Occipital lobe (tissue), 2 donors: ENCODE data around the gene PDS5B. TPM values are rescaled to one million over a fixed set of nuclear protein-coding genes. Genes with fewer than 3 reads are reported as not detected.
"Not testable (repeated sequence)": the region's sequence is repeated elsewhere in the genome, so short reads cannot be mapped to it uniquely, and the experiment has no call there.

Experiments used
- DNase-seq: peaks from one replicate; lab custom pipeline; 2025; lab: John Stamatoyannopoulos, UW
- total RNA-seq: library from RNA; depleted of rRNA; stranded (reverse); fragments of >200 nt; gene quantifications from one replicate; pipeline ENCODE4 v1.2.3, GENCODE V29; 2014

Gene PDS5B
- total RNA-seq, 1 donor from 2014 or later, result 166 TPM

DNA sequence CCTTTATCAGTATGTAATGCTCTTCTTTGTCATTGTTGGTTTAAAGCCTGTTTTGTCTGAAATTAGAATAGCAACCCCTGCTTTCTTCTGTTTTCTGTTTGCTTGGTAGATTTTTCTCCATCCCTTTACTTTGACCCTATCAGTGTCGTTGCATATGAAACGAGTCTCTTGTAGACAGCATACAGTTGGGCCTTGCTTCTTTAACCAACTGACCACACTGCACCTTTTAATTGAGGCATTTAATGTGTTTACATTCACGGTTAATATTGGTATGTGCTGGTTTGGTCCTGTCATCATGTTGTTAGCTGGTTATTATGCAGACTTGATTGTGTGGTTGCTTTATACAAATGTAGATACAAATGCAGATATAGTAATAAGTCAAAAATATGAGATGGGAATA, 71.1 kb downstream of the PDS5B start:
- DNase-seq, result no peak

DNA sequence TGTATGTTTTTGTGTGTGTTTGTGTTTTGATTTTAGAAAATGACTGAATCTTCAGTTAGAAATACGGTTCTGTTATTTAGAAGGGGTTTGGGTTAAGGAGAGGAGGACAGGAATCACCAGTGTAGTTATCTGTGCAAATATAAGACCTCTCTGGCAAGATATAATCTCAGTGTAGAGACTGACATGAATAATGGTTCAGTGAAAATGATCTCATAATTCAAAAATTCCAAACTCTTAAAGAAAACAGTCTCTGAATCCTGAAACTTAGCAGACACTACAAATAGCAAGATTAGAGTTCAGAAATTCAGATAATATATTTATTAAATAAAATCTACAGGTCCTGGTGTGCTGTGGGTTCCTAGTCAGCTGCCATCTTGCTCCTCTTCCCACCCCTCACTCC, 73.5 kb downstream of the PDS5B start:
- no peak for DNase-seq

DNA sequence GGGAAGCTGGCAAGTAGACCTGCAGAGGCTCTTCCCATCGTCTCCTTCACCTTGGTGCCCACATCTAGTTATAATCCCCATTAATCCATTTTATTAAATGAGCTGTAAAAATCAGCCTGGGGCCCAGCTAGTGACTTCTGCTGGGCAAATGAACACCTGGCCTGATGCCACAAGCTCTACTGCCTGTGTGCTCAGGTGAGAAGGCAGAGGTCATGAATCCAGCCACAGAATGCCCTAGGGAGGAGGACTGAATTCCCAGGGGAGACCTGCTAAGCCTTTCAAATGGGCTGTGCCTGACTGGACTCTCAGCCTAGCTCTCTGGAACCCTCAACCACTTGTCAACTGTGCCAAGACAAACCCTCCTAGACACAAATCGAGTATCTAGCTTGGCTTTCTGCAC, 74.0 kb downstream of the PDS5B start:
- DNase-seq, result no peak

DNA sequence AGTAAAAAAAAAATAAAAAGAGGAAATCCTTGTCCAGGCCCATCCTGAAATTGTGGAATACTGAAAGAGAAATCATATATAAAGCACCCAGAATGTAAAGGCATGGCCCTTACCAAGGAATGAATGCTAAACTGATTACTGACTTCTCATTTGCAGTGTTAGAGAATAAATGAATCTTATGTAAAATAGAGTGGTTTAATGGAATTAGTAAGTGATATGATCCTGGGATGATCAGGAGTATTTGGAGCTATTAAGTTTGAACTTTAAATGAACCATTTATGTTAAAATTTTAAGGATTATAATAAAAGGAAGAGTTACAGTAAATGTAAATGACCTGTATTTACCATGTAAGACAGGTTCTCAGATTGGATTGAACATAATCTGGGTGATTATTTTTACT, 75.4 kb downstream of the PDS5B start:
- no peak for DNase-seq

DNA sequence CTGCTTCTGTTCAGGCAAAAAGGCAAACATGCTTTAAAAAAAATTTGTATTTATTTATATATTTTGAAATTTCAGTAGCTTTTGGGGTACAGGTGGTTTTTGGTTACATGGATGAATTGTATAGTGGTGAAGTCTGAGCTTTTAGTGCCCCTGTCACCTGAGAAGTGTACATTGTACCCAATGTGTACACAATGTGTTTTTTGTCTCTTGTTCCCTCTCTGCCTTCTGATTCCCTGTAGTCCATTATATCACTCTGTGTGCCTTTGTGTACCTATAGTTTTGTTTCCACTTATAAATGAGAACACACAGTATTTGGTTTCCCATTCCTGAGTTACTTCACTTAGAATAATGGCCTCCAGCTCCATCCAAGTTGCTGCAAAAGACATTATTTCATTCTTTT, 77.4 kb downstream of the PDS5B start:
- DNase-seq, result no peak

DNA sequence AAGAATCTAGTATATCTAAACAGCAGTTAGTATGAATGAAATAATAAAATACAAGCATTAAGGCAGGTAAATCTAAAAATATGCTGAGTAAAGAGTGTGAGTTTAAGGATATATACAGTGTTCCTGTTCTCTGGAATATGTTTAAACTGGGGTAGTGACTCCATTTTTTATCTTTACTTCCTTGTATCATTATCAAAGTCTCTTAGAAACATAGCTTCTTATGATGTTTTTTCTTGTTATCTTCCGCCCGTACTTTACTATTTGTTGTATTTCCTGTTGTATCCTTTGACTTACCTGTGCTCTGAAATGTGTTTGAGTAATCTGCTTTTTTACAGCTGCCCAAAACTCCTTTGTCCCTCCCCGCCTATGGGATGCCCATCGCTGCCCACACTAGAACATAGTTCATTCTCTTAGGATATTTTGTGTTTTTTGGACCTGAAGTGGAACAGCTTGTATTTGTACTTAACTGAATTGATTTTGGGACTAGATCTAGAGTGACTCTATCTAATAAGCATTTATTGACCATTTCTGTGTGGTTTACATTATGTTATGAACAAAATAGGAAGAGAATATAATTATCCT, 80.8 kb downstream of the PDS5B start:
- no peak for DNase-seq

DNA sequence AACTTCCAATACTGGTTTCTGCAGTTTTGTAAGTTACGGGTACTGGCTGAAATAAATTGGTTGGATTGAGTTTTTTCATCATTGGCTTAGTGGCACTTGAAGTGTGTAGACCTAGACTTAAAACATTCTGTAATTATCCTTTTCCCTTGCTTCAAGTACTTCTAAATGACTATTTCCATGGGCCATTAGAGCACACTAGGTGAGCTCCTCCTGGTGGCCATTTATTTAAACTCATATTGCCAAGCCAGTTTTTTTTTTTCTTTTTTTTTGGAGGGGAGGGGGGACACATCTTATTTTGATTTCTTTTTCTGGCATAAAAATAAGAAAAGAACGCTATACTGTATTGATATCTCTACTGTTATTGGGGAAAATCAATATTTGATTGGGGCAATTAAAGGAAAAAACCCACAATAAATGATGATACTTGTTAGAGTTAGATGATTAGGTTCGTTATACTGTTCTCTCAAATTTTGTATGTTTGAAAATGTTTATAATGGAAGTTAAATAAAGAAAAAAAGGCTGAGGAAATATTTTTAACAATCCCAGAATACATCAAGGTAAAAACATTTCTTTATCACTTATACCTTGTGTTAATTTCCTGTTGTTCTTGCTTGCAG, 82.9 kb downstream of the PDS5B start:
- DNase-seq, result no peak

DNA sequence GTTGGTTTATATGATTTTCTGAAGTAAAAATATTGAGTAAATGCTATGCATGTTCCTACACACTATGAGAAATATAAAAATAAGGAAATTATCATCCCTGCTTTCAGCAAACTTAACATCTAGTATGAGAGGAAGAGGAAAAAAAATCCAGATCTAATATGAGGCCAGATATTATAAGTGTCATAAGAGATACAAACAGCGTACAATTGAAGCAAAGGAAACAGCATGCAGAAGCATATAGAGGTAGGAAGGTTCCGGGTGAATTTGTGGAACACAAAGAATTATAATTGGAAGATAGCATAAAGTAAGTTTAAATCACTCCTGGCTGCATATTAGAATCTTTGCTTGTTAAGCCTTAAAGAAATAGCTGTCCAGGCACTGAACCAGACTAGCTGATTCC, 88.3 kb downstream of the PDS5B start:
- DNase-seq, result no peak

DNA sequence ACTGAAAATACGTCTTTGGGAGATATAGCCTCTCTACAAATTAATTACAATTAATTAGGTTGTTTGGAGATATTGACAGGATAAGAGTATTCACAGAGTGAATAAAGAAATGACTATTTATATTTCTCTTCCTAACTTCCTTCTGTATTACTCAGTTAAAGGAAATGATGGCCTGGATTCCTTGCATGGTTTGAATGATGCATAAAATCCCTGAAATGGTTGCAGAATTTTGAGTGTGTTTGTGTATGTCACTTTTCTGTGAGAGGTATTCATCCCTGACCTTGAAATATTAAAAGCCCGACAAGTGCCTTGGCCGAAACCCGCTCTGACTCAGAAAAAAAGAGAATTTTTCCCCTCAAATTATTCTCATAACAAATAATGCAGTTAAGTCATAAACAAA, 90.0 kb downstream of the PDS5B start:
- DNase-seq, result no peak

DNA sequence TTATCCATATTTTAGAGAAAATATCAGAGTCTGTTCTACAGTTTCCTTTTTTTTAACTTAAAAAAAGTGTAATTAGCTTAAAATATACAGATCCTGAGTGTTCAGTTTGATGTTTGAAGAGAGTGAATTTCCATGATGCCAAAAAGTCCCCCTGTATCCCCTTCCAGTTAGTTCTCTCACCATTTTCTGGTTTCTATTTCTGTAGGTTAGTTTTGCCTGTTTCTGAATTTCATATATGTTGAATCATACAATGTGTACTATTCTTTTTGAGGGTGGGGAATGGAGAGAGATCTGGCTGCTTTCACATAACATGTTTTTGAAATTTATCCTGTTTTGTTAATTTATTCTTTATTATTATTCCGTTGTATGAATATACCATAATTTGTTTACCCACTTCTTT, 95.9 kb downstream of the PDS5B start:
- DNase-seq, result no peak

DNA sequence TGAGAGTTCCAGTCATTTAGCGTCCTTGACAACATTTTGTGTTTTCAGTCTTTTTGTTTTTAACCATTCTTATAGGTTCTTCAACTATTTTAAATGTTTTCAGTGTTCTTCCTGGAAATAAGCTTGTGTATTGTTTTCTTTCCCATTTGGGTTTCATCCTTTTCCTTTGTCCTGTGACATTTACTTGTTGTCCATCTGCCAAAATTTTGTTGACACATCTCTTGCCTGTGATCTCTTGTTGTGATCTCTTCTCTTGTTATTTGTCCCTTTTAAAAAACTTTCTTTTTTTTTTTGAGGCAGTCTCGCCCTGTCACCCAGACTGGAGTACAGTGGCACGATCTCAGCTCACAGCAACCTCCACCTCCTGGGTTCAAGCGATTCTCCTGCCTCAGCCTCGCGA, 96.5 kb downstream of the PDS5B start:
- DNase-seq, result no peak

DNA sequence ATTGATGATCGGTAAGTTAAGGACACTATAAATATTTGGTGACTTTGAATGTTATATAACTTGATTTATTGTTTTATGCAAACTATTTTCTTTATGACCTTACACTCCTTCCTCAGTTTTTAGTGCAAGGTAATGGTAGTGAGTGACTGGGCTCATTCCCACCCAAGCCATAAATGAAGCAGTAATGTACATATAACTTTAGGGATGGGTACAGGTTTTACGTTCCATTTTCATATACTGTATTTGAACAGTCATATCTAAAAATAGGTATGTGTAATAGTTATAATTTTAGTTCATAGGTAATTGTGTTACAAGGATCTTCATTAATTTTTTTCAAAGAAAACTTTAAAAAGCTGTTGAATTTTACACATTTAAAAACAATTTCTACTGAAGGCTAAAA, 101.0 kb downstream of the PDS5B start:
- no peak for DNase-seq

DNA sequence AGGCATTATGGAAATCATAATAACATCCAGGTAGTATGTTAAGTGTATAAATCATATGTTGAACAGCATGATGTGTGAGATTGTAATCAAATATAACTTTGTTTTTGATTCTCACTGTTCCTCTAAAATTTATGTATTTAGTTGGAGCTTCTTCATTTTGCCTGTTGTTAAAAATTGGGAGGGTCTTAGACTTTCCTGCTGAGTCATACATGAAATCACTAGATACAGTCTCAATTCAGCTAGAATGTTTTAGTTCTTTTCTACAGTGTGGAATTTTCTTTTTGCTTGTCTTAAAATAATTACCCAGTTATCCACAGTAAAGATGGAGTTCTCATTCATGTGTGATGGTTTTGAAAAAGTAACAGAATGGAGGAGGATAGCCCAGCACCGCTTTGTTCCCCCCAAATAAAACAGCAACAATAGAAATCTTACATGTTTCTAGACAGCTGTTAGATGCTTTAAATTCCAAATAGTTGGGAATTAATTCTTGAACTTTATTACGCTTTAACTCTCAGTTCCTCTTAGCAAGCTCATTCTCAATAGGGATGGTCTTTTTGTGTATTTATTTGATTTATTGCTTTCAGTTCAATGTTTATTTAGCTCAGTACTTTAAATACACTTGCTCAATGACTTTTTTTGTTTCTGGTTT, 109.5 kb downstream of the PDS5B start:
- no peak for DNase-seq

DNA sequence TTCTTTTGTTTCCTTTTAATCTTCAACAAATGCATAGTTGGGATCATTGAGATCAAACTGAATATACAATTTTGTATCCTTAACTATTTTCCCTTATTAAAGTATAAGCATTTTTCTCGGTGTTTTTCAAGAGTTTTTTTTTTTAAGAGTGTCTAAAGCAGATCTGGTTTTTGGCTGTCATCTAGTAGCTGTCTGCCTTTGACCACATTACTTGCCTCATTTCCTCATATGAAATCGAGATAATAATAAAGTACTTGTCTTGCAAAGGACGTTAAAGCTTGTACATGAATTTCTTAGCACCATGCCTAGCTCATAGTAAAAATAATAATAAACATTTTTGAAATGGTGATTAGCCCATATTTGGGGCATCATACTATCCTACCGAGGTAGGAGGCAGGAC, 121.2 kb downstream of the PDS5B start:
- DNase-seq, result no peak

DNA sequence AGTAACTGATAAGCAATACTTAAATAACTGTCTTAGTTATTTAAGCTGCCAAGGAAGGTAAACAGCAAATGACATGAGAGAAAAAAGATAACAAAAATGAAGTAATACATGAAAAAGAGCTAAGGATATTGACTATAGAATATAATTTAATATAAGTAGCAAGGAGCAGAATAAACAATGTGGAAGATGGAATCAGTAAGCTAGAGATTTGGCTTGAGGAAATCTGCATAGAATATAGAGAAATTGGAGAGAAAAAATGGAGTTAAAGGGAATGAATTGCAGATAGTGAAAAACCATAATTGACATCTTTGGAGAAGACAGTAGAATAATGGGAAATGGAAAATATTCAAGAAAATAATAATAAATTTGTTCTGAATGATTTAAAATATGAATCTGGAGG, 127.1 kb downstream of the PDS5B start:
- no peak for DNase-seq

DNA sequence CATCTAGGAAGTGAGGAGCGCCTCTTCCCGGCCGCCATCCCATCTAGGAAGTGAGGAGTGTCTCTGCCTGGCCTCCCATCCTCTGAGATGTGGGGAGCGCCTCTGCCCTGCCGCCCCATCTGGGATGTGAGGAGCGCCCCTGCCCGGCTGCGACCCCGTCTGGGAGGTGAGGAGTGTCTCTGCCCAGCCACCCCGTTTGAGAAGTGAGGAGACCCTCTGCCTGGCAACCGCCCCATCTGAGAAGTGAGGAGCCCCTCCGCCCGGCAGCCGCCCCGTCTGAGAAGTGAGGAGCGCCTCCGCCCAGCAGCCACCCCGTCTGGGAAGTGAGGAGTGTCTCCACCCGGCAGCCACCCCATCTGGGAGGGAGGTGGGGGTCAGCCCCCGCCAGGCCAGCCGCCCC, 129.9 kb downstream of the PDS5B start:
- not testable (repeated sequence) for DNase-seq

DNA sequence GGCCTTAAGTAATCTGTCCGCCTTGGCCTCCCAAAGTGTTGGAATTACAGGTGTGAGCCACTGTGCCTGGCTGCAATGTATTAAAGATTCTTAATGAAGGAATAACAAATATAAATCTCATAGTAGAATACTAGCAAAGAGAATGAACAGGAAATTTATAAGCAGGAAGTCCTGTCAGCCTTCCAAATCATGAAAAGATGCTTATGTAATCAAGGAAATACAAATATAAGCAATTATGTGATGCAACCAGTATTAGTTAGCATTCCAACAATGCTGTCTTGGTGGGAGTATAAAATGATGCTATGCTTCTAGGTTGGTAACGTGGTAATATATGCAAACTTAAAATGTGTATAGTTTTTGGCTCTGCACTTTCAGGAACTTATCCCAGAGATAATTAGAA, 133.8 kb downstream of the PDS5B start:
- DNase-seq, result no peak

DNA sequence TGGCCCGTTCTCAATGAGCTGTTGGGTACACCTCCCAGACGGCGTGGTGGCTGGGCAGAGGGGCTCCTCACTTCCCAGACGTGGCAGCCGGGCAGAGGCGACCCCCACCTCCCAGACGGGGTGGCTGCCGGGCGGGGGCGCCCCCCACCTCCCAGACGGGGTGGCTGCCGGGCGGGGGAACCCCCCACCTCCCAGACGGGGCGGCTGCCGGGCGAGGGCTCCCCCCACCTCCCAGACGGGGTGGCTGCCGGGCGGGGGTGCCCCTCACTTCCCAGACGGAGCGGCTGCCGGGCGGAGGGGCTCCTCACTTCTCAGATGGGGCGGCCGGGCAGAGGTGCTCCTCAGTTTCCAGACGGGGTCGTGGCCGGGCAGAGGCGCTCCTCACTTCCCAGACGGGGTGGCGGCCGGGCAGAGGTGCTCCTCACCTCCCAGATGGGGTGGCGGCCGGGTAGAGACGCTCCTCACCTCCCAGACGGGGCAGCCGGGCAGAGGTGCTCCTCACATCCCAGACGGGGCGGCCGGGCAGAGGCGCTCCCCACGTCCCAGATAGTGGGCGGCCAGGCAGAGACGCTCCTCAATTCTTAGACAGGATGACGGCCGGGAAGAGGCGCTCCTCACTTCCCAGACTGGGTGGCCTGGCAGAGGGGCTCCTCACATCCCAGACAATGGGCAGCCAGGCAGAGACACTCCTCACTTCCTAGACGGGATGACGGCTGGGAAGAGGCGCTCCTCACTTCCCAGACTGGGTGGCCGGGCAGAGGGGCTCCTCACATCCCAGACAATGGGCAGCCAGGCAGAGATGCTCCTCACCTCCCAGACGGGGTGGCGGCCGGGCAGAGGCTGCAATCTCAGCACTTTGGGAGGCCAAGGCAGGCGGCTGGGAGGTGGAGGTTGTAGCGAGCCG, 135.1 kb downstream of the PDS5B start:
- not testable (repeated sequence) for DNase-seq

DNA sequence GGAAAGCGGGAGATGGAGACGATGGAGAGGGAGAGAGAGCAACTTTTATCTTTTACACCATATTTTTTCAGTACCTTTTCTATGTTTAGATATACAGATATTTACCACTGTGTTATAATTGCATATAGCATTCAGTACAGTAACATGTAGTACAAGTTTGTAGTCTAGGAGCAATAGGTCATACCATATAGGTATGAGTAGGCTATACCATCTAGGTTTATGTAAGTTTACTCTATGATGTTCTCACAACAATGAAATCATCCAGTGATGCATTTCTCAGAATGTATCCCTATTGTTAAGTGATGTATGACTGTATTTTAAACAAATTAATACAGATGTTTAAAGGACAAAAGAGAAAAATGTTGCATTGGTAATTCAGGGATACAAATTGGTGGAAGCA, 136.1 kb downstream of the PDS5B start:
- no peak for DNase-seq

DNA sequence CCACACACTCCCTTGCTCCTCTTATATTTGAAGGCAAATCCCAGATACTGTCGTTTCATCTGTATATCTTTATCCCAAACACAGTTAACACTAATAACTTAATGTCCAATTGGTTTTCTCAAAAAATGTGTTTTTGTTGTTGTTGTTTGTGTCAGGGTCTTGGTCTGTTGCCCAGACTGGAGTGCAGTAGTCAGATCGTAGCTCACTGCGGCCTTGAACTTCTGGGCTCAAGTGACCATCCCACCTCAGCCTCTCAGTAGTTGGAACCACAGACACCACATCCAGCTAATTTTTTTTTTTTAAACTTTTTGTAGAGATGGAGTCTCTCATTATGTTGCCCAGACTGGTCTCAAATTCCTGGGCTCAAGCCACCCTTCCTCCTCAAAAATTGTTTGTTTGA, 137.7 kb downstream of the PDS5B start:
- DNase-seq, result no peak

DNA sequence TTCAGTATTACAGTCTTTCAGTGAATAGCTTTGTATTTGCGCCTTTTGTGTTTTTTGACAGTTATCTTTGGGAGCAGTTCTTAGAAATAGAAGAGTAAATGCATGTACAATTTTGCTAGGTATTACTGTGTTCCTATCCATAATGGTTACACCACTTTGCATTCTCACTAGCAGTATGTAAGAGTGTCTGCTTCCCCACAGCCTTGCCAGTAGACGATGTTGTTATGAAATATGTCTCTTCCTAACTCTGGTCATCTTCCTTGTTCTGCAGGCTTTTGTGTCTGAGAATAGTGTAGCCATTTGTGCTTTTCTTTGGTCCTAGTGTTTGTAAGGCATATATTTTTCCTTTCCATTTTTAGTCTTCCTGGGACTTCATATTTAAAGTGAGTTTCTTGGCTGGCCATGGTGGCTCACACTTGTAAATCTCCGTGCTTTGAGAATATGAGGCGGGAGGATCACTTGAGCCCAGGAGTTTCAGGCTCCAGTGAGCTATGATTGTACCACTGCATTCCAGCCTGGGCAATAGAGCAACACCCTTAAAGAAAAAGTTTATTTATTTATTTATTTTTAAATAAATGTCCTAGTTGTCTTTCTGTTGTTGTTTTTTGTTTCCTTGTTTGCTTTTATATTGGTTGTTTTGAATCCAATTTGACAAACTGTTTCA, 140.3 kb downstream of the PDS5B start:
- no peak for DNase-seq

DNA sequence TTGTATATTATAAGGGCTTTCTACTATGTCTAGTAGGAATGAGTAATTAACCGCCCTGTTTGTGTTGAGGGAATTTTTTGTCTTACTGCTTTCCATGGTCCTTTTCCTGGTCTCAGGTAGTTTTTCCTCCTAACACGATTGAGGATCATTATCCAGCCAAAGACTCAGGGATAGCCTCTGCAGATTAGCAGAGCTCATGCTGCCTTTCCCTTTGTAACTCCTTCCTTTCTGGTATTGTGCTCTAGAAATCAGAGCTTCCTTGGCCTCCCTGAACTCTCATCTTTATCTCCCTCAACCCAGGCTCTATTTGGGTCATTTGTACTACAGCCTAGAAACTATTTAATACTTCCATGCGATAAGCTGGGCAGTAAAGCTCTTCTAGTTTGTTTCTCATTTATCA, 142.1 kb downstream of the PDS5B start:
- DNase-seq, result no peak
